Liver (tissue), 9 donors: Measurements from ENCODE around the gene AGT. TPM values are rescaled to one million over a fixed set of nuclear protein-coding genes. Genes with fewer than 3 reads are reported as not detected.
A peak's percentile ranks its signal among the peaks of the same experiment; 100 is the strongest.

Experiments used
- DNase-seq: peaks from one replicate; pipeline ENCODE4 v3.0.0-alpha.2; 2017; ENCODE audit warnings: low spot score
- H3K27ac ChIP-seq, 2 donors: one replicate each; pipeline ENCODE4 v1.7.0; 2013; ENCODE audit warnings: inconsistent platforms in 2 of 2, low read length in 2 of 2, control low read depth in 1 of 2, low read depth in 1 of 2, mild to moderate bottlenecking in 1 of 2
- H3K27me3 ChIP-seq, 4 donors: one replicate each; pipeline versions ENCODE4 v1.6.1 to v1.7.0; 2013; ENCODE audit warnings: low read length in 3 of 4, inconsistent platforms in 1 of 4, mild to moderate bottlenecking in 1 of 4, moderate library complexity in 1 of 4; ENCODE audit not compliant: control insufficient read depth in 4 of 4, insufficient read depth in 4 of 4
- H3K36me3 ChIP-seq, 4 donors: one replicate each; pipeline versions ENCODE4 v1.6.1 to v1.7.0; 2013; ENCODE audit warnings: low read length in 3 of 4, mild to moderate bottlenecking in 3 of 4, low read depth in 1 of 4, moderate library complexity in 1 of 4; ENCODE audit not compliant: control insufficient read depth in 4 of 4, insufficient read depth in 3 of 4
- H3K4me1 ChIP-seq, 4 donors: one replicate each; pipeline versions ENCODE4 v1.6.1 to v1.7.0; 2013; ENCODE audit warnings: low read length in 3 of 4, mild to moderate bottlenecking in 3 of 4, moderate library complexity in 1 of 4; ENCODE audit not compliant: control insufficient read depth in 4 of 4, insufficient read depth in 4 of 4
- H3K4me3 ChIP-seq, 3 donors: one replicate each; pipeline versions ENCODE4 v1.6.1 to v1.7.0; 2013; ENCODE audit warnings: low read length in 3 of 3, control low read depth in 1 of 3, low read depth in 1 of 3, mild to moderate bottlenecking in 1 of 3
- H3K9ac ChIP-seq, 2 donors: one replicate each; pipeline ENCODE4 v1.7.0; 2013; ENCODE audit warnings: low read length in 2 of 2, mild to moderate bottlenecking in 2 of 2, moderate library complexity in 2 of 2, control low read depth in 1 of 2, low read depth in 1 of 2
- H3K9me3 ChIP-seq, 4 donors: one replicate each; pipeline versions ENCODE4 v1.6.1 to v1.7.0; 2013; ENCODE audit warnings: low read length in 3 of 4; ENCODE audit not compliant: control insufficient read depth in 4 of 4
- EGR1 ChIP-seq, 2 donors: IDR thresholded peaks; 2 replicates each; pipeline ENCODE4 v1.6.1; 2016 to 2018; ENCODE audit warnings: antibody characterized with exemption in 2 of 2, low read depth in 2 of 2
- FOXA1 ChIP-seq: IDR thresholded peaks from 2 replicates; pipeline ENCODE4 v1.6.1; 2016; ENCODE audit warnings: antibody characterized with exemption
- FOXA2 ChIP-seq: IDR thresholded peaks from 2 replicates; pipeline ENCODE4 v1.6.1; 2016; ENCODE audit warnings: antibody characterized with exemption
- GABPA ChIP-seq, 2 donors: IDR thresholded peaks in 1 of 2; conservative IDR thresholded peaks in 1 of 2; 2 replicates each; pipeline ENCODE4 v1.6.1; 2016; ENCODE audit warnings: antibody characterized with exemption in 2 of 2, mild to moderate bottlenecking in 1 of 2, moderate library complexity in 1 of 2
- HNF4A ChIP-seq, 2 donors: conservative IDR thresholded peaks; 2 replicates each; pipeline ENCODE4 v1.6.1; 2016; ENCODE audit warnings: antibody characterized with exemption in 2 of 2, mild to moderate bottlenecking in 2 of 2
- HNF4G ChIP-seq: IDR thresholded peaks from 2 replicates; pipeline ENCODE4 v1.6.1; 2016; ENCODE audit warnings: antibody characterized with exemption
- JUND ChIP-seq, 2 donors: IDR thresholded peaks; 2 replicates each; pipeline ENCODE4 v1.6.1; 2016; ENCODE audit warnings: antibody characterized with exemption in 2 of 2
- NR2F2 ChIP-seq: IDR thresholded peaks from 2 replicates; pipeline ENCODE4 v1.6.1; 2016; ENCODE audit warnings: antibody characterized with exemption
- RAD21 ChIP-seq, 2 donors: IDR thresholded peaks; 2 replicates each; pipeline ENCODE4 v1.6.1; 2016; ENCODE audit warnings: antibody characterized with exemption in 2 of 2, mild to moderate bottlenecking in 2 of 2
- RXRA ChIP-seq, 2 donors: IDR thresholded peaks; 2 replicates each; pipeline ENCODE4 v1.6.1; 2017 to 2018; ENCODE audit warnings: antibody characterized with exemption in 2 of 2, mild to moderate bottlenecking in 1 of 2
- SP1 ChIP-seq: IDR thresholded peaks from 2 replicates; pipeline ENCODE4 v1.6.1; 2018; ENCODE audit warnings: antibody characterized with exemption, mild to moderate bottlenecking
- TAF1 ChIP-seq: conservative IDR thresholded peaks from 2 replicates; pipeline ENCODE4 v1.6.1; 2016; ENCODE audit warnings: antibody characterized with exemption, mild to moderate bottlenecking
- YY1 ChIP-seq: IDR thresholded peaks from 2 replicates; pipeline ENCODE4 v1.6.1; 2016; ENCODE audit warnings: antibody characterized with exemption, mild to moderate bottlenecking
- WGBS: extraction: QIAGEN DNeasy Blood & Tissue Kit; methylation state at CpG from one replicate; pipeline ENCODE4 v1.1.7; 2013; 5-methylcytosine and 5-hydroxymethylcytosine counted together
- polyA plus RNA-seq, 2 donors: library from polyadenylated mRNA; stranded (reverse) in 1 of 2; unstranded in 1 of 2; fragments of 200-250 nt in 1 of 2; fragments of >200 nt in 1 of 2; fragmentation: Nextera tagmentation in 1 of 2; extraction: Ambion mirVana in 1 of 2; gene quantifications; one replicate each; pipeline versions ENCODE4 v1.2.1 to v1.2.3, GENCODE V29; 2013 to 2015
- total RNA-seq, 2 donors: library from RNA; depleted of rRNA; stranded (reverse); fragments of >200 nt; gene quantifications; one replicate each; pipeline ENCODE4 v1.2.3, GENCODE V29; 2014
- TF ChIP-seq, protein P1 (sequence below): IDR thresholded peaks from 2 replicates; pipeline ENCODE4 v1.6.1; 2016; ENCODE audit warnings: antibody characterized with exemption
- TF ChIP-seq, protein P2 (sequence below): IDR thresholded peaks from 2 replicates; pipeline ENCODE4 v1.6.1; 2016; ENCODE audit warnings: antibody characterized with exemption, mild to moderate bottlenecking
- TF ChIP-seq, protein P3 (sequence below): fragments of 150-350 bp; IDR thresholded peaks from 2 replicates; pipeline ENCODE4 v1.5.1; 2017; ENCODE audit warnings: improper control_type of control experiment, low read depth, low read length; ENCODE audit not compliant: missing input control
- TF ChIP-seq, protein P4 (sequence below): IDR thresholded peaks from 2 replicates; pipeline ENCODE4 v1.6.1; 2016; ENCODE audit warnings: antibody characterized with exemption
- TF ChIP-seq, protein P5 (sequence below): IDR thresholded peaks from 2 replicates; pipeline ENCODE4 v1.6.1; 2016; ENCODE audit warnings: antibody characterized with exemption
- donor health status: healthy.
- donor health status: healthy.
- donor health status: healthy.
- donor health status: healthy.
- donor health status: healthy.

Gene AGT
- total and polyA plus RNA-seq, 4 donors, result 1,430 to 5,119 (median 2,089) TPM

DNA sequence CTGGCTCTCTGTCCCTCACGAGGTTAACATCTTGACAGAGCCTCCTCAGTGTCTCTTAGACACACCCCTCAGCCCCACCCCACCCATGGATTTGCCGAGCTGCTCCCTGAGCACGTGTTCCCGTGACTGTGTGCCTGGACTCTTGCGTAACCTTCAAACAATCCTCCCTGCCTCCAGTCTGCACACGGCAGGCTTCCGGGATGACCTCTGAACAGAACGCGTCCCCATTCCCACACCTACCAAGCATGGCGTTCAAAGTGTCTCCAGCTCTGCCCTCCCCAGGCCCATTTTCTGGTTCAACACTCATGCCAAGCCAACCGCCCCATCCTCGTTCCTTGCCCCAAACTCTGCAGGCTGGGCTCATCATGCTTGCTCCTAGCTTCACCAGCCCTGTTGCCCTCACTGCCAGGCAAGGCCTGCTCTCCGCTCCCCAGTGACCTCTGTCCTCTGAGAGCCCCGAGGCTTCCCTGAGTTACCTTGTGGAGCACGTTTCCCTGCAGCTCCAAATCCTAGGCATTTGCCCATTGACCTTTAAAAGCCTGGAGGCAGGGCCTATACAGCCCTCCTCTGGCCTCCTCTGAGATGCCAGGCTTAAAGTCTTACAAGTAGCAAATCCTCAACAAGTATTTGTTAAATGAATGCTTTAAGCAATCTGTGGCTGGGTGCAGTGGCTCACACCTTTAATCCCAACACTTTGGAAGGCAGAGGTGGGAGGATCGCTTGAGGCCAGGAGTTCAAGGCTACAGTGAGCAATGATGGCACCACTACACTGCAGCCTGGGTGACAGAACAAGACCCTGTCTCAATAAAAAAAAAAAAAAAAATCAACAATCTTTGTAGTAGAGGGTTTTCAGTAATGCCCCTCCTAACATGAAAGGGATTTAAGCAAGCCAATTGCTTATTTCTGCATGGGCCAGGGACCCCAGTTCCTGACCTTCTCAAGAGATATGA is 5.0 kb downstream of the AGT start:
- TF ChIP-seq JUND (IDR thresholded peaks at IDR 0.05), result peak; percentile 46 to 49
- TF ChIP-seq NR2F2, result no peak
- peak; percentile 63 for TF ChIP-seq SP1
- no peak for TF ChIP-seq RAD21 (IDR thresholded peaks at IDR 0.05)
- TF ChIP-seq FOXA1, result peak; percentile 85
- TF ChIP-seq, protein P1, sequence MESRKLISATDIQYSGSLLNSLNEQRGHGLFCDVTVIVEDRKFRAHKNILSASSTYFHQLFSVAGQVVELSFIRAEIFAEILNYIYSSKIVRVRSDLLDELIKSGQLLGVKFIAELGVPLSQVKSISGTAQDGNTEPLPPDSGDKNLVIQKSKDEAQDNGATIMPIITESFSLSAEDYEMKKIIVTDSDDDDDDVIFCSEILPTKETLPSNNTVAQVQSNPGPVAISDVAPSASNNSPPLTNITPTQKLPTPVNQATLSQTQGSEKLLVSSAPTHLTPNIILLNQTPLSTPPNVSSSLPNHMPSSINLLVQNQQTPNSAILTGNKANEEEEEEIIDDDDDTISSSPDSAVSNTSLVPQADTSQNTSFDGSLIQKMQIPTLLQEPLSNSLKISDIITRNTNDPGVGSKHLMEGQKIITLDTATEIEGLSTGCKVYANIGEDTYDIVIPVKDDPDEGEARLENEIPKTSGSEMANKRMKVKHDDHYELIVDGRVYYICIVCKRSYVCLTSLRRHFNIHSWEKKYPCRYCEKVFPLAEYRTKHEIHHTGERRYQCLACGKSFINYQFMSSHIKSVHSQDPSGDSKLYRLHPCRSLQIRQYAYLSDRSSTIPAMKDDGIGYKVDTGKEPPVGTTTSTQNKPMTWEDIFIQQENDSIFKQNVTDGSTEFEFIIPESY, result peak; percentile 75
- peak; percentile 16 to 24 for TF ChIP-seq EGR1 (IDR thresholded peaks at IDR 0.05; ENCODE audit: low read depth in 2 of 2)
- TF ChIP-seq GABPA (IDR thresholded peaks at IDR 0.05 in 1 of 2, conservative IDR thresholded peaks at IDR 0.05 in 1 of 2), result peak in 1 of 2 donors; percentile 43
- TF ChIP-seq, protein P2, sequence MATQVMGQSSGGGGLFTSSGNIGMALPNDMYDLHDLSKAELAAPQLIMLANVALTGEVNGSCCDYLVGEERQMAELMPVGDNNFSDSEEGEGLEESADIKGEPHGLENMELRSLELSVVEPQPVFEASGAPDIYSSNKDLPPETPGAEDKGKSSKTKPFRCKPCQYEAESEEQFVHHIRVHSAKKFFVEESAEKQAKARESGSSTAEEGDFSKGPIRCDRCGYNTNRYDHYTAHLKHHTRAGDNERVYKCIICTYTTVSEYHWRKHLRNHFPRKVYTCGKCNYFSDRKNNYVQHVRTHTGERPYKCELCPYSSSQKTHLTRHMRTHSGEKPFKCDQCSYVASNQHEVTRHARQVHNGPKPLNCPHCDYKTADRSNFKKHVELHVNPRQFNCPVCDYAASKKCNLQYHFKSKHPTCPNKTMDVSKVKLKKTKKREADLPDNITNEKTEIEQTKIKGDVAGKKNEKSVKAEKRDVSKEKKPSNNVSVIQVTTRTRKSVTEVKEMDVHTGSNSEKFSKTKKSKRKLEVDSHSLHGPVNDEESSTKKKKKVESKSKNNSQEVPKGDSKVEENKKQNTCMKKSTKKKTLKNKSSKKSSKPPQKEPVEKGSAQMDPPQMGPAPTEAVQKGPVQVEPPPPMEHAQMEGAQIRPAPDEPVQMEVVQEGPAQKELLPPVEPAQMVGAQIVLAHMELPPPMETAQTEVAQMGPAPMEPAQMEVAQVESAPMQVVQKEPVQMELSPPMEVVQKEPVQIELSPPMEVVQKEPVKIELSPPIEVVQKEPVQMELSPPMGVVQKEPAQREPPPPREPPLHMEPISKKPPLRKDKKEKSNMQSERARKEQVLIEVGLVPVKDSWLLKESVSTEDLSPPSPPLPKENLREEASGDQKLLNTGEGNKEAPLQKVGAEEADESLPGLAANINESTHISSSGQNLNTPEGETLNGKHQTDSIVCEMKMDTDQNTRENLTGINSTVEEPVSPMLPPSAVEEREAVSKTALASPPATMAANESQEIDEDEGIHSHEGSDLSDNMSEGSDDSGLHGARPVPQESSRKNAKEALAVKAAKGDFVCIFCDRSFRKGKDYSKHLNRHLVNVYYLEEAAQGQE, result peak; percentile 58
- TF ChIP-seq, protein P3, sequence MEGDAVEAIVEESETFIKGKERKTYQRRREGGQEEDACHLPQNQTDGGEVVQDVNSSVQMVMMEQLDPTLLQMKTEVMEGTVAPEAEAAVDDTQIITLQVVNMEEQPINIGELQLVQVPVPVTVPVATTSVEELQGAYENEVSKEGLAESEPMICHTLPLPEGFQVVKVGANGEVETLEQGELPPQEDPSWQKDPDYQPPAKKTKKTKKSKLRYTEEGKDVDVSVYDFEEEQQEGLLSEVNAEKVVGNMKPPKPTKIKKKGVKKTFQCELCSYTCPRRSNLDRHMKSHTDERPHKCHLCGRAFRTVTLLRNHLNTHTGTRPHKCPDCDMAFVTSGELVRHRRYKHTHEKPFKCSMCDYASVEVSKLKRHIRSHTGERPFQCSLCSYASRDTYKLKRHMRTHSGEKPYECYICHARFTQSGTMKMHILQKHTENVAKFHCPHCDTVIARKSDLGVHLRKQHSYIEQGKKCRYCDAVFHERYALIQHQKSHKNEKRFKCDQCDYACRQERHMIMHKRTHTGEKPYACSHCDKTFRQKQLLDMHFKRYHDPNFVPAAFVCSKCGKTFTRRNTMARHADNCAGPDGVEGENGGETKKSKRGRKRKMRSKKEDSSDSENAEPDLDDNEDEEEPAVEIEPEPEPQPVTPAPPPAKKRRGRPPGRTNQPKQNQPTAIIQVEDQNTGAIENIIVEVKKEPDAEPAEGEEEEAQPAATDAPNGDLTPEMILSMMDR, result no peak
- peak; percentile 64 for TF ChIP-seq FOXA2
- TF ChIP-seq HNF4A (conservative IDR thresholded peaks at IDR 0.05), result peak; percentile 65 to 91
- TF ChIP-seq RXRA (IDR thresholded peaks at IDR 0.05), result peak; percentile 75 to 90
- no peak for TF ChIP-seq TAF1
- TF ChIP-seq, protein P4, sequence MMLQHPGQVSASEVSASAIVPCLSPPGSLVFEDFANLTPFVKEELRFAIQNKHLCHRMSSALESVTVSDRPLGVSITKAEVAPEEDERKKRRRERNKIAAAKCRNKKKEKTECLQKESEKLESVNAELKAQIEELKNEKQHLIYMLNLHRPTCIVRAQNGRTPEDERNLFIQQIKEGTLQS, result peak; percentile 24
- TF ChIP-seq, protein P5, sequence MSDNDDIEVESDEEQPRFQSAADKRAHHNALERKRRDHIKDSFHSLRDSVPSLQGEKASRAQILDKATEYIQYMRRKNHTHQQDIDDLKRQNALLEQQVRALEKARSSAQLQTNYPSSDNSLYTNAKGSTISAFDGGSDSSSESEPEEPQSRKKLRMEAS, result peak; percentile 93
- TF ChIP-seq YY1, result peak; percentile 82
- peak; percentile 39 for TF ChIP-seq HNF4G
- Histone ChIP-seq H3K4me3 (peak overlapping the region; percentile 53 to 84 (median 55)), H3K9me3 (no peaks in the 10 kb centered on the region), H3K27ac (peak overlapping the region; percentile 33 to 40), H3K36me3 (peaks cover 12 to 38% (median 29%) of the 10 kb centered on the region in 4 donors), H3K27me3 (no peaks in the 10 kb centered on the region), H3K9ac (peak overlapping the region in 1 of 2 donors; percentile 10), H3K4me1 (peaks cover 2 to 70% (median 47%) of the 10 kb centered on the region in 4 donors)
- 37% methylated on average over 16 of the region's 16 CpGs for WGBS
- DNase-seq, result peak; percentile 69
